COLO668 (cell line): ENCODE results near the gene KDM8.

Experiments used
- DNase-seq: peaks from one replicate; lab custom pipeline; 2025; ENCODE audit not compliant: unreplicated experiment; lab: John Stamatoyannopoulos, UW

The KDM8 gene

DNA sequence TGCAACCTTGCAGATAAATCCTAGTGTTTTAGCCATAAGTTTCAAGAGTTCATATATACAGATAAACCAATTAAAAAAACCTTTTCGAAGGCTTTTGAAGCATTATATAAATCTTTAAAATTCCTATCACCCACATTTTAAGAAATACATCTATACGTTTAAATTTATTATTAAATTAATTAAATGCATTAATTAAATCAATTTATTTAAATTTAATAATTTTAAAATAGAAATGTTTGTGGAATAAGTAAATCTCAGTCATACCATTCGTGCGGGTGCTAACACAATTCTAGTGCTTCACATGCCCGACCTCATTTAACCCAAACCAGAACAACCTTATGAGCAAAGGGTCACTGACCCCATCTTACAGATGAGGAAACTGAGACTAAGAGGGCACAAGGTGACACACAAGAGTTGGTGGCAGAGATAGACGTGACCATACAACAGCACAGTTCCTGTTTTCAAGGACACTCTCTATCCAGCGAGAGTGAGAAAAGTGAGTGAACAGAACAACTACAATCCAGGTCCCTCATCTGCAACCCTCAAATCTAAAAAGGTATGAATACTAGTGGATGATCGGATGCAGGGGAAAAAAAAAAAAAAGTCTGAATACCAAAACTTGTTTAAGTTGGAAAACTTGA, 63.8 kb downstream of the KDM8 start:
- no peak for DNase-seq

DNA sequence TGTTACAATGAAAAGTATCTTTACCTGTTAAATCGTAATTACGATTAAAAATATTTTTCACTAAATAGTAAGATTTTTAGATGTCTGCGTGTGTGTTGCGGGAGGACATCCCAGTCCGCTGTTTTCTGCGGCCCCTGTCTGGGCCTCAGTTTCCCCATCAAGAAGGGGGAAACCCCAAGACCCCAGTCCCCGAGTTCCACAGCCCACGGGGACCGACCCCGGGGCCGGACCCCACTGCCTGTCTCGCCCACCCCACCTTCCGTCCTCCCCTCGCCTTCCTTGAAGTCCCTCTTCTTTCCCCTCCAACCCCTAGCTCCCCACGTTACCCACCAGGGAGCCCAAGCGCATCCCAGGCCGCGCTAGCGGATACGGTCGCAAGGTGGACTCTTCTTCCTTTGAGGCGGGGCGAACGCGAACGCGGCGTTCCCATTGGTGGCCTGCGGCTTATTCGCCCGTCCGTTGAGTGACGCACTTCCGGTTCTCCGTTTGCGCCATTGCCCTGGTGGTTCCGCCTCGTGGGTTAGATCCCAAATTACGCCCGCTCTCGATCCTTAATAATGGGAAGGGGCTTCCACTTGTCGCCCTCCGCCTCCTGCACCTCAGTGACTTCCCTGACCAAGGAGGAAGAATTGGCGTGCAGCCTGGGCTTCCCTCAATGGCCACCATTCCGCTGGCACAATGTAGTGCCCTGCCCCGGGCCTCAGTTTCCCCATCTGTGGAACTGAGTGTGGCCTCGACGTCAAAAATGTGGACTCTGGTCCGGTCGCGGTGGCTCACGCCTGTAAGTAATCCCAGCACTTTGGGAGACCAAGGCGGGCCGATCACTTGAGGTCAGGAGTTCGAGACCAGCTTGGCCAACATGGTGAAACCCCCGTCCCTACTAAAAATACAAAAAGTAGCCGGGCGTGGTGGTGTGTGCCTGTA, 65.3 kb downstream of the KDM8 start, which contains the start of gene NSMCE1:
Gene NSMCE1, minus strand, starts transcription at position 397 of the 924 bp plus-strand sequence. CDS start 11,202 bp downstream, outside the sequence.
- DNase-seq = peak; percentile 97

DNA sequence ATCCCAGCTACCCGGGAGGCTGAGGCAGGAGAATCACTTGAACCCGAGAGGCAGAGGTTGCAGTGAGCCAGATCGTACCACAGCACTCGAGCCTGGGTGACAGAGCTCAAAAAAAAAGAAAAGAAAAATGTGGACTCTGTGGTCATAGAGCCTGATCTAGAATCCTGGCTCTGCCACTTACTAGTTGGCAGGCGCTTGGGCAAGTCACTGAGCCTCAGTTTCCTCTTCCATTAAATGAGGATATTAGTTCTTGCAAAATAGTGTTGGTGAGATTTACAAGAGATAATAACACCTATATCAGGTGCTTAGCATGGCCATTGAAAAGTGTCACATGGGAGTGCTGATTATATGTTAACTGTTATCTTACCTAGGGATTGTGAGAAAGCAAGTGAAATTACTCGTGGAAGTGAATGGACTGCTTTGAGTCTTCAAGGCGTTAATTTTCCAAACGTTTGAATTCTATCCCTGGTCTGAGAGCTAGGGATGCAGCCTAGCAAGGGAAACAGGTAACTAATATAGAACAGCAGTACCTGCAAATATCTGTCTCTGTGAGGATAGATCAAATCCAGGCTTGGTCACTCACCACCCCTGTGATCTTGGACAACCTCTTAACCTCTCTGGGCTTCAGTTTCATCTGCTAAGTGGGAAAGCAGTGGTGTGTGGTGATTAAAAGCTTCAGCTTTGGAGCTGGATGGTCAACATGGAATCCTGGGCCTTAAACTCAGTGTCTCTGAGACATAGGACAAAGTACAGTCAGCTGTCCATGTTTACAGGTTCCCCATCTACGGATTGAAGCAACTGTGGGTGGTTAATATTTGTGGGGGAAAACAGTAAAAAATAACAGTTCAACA, 66.2 kb downstream of the KDM8 start:
- DNase-seq = no peak

DNA sequence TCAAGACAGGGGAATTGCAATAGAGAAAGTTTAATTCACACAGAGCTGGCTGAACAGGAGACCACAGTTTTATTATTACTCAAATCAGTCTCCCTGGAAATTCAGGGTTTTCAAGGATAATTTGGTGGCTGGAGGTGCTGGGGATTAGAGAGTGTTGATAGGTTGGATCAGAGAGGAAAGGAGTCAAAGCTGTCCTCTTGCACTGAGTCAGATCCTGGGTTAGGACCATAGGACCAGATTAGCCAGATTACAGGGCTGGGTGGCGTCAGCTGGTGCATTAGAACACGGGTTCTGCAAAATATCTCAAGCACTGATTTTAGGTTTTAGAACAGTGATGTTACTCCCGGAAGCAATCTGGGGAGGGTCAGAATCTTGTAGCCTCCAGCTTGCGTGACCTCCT, 67.0 kb downstream of the KDM8 start:
- no peak for DNase-seq
